ENCODE measurements around the gene TNFAIP8L2.

- TF ChIP-seq RAD21 (IDR thresholded peaks at IDR 0.05; ENCODE audit: low read length) = no peak
- no peak for TF ChIP-seq CTCF (conservative IDR thresholded peaks at IDR 0.05; ENCODE audit: low read depth, low read length)
- no peak for TF ChIP-seq POLR2A (IDR thresholded peaks at IDR 0.05; ENCODE audit: low read depth, low read length)
- no peak for TF ChIP-seq MXI1 (IDR thresholded peaks at IDR 0.05; ENCODE audit: borderline replicate concordance, low read depth, low read length)
- no peak for TF ChIP-seq ELK1 (IDR thresholded peaks at IDR 0.05; ENCODE audit: borderline replicate concordance, low read depth, low read length)
- no peak for TF ChIP-seq BHLHE40 (IDR thresholded peaks at IDR 0.05; ENCODE audit: low read depth, low read length)
- TF ChIP-seq NFE2L2 (IDR thresholded peaks at IDR 0.05; ENCODE audit: low read depth, low read length) = no peak
- TF ChIP-seq SMC3 (IDR thresholded peaks at IDR 0.05; ENCODE audit: low read depth, low read length) = no peak
- TF ChIP-seq CEBPB (IDR thresholded peaks at IDR 0.05; ENCODE audit: low read depth, low read length) = no peak
- TF ChIP-seq MAFK (IDR thresholded peaks at IDR 0.05; ENCODE audit: low read depth, low read length) = no peak
- no peak for TF ChIP-seq USF2 (IDR thresholded peaks at IDR 0.05; ENCODE audit: low read depth, low read length)
Measured at GRCh38 chr1:151130987-151131586, 25.4 kb upstream of the TNFAIP8L2 start.

Measured in IMR-90 (cell line).